T-helper 17 cell (primary cell): Measurements from ENCODE around the gene FRRS1. TPM values are rescaled to one million over a fixed set of nuclear protein-coding genes. Genes with fewer than 3 reads are reported as not detected.

ENCODE experiments used
- ATAC-seq: fragments of 150-1000 bp; cut with Tn5 transposase; 2 replicates; pipeline ENCODE4 v1.10.0; 2021; ENCODE audit warnings: mild to moderate bottlenecking, moderate library complexity
- DNase-seq, 3 donors: peaks; one replicate each; pipeline versions ENCODE4 v3.0.0 to v3.0.0-alpha.2; 2020 to 2021
- H3K9me3 ChIP-seq: one replicate; pipeline ENCODE4 v1.7.0; 2013; ENCODE audit warnings: low read length, mild to moderate bottlenecking; ENCODE audit not compliant: control insufficient read depth, poor library complexity, severe bottlenecking
- H3K27ac Mint-ChIP-seq: one replicate; pipeline ENCODE4 v1.8.0; 2022; ENCODE audit warnings: mild to moderate bottlenecking, moderate library complexity, mixed read lengths
- H3K27me3 Mint-ChIP-seq: one replicate; pipeline ENCODE4 v1.8.0; 2022; ENCODE audit warnings: mixed read lengths
- H3K36me3 Mint-ChIP-seq: one replicate; pipeline ENCODE4 v1.8.0; 2022; ENCODE audit warnings: low read depth, mixed read lengths
- H3K4me1 Mint-ChIP-seq: one replicate; pipeline ENCODE4 v1.8.0; 2022; ENCODE audit warnings: mild to moderate bottlenecking, mixed read lengths
- H3K4me3 Mint-ChIP-seq: one replicate; pipeline ENCODE4 v1.8.0; 2022; ENCODE audit warnings: mild to moderate bottlenecking, moderate library complexity, mixed read lengths
- total RNA-seq, 4 donors: library from RNA in 2 of 4; stranded (reverse) in 2 of 4; gene quantifications; one replicate each; pipeline ENCODE4 v1.2.3 and lab custom pipeline; 2022 to 2026

The FRRS1 gene
- total RNA-seq, 2 donors from 2014 or later: 0.31 to 0.65 TPM

- DNase-seq: peak; percentile 19 to 39 (median 23)
Measured at GRCh38 chr1:99707535-99708142, 58.8 kb downstream of the FRRS1 start.

GRCh38 chr1:99705385-99705784, 61.0 kb downstream of the FRRS1 start:
- DNase-seq: no peak
- ATAC-seq: no peak
- Mint-ChIP-seq H3K4me1 (peaks cover 16% of the 10 kb centered on the region), H3K4me3 (no peak overlapping the region), H3K36me3 (no peaks in the 10 kb centered on the region), H3K27ac (no peak overlapping the region), H3K27me3 (peaks cover 22% of the 10 kb centered on the region)
- no peaks in the 10 kb centered on the region for H3K9me3 ChIP-seq

More at GRCh38 chr1:99707535-99708142, 58.8 kb downstream of the FRRS1 start:
- H3K36me3 Mint-ChIP-seq: no peaks in the 10 kb centered on the region
- H3K27me3 Mint-ChIP-seq: peaks cover 6% of the 10 kb centered on the region
- peak; percentile 74 for ATAC-seq
- no peaks in the 10 kb centered on the region for H3K9me3 ChIP-seq
- H3K27ac Mint-ChIP-seq: no peak overlapping the region
- H3K4me3 Mint-ChIP-seq: no peak overlapping the region
- H3K4me1 Mint-ChIP-seq: peaks cover 16% of the 10 kb centered on the region

- Mint-ChIP-seq H3K4me3 (peak overlapping the region; percentile 55), H3K36me3 (no peaks in the 10 kb centered on the region), H3K4me1 (peaks cover 13% of the 10 kb centered on the region), H3K27ac (no peak overlapping the region), H3K27me3 (peaks cover 24% of the 10 kb centered on the region)
- H3K9me3 ChIP-seq: no peaks in the 10 kb centered on the region
- no peak for ATAC-seq
- no peak for DNase-seq
Measured at GRCh38 chr1:99704356-99704816, 62.0 kb downstream of the FRRS1 start.

- H3K4me3 Mint-ChIP-seq: no peak overlapping the region
- DNase-seq (no peak), ATAC-seq (no peak)
- H3K4me1 Mint-ChIP-seq: peaks cover 15% of the 10 kb centered on the region
- no peaks in the 10 kb centered on the region for H3K36me3 Mint-ChIP-seq
- H3K27ac Mint-ChIP-seq: no peak overlapping the region
- no peaks in the 10 kb centered on the region for H3K9me3 ChIP-seq
- peaks cover 38% of the 10 kb centered on the region for H3K27me3 Mint-ChIP-seq
Measured at GRCh38 chr1:99702221-99702620, 64.2 kb downstream of the FRRS1 start.

GRCh38 chr1:99700020-99700419, 66.4 kb downstream of the FRRS1 start:
- ATAC-seq (no peak), DNase-seq (no peak)
- no peaks in the 10 kb centered on the region for H3K9me3 ChIP-seq
- H3K27ac Mint-ChIP-seq: no peak overlapping the region
- no peak overlapping the region for H3K4me3 Mint-ChIP-seq
- peaks cover 14% of the 10 kb centered on the region for H3K4me1 Mint-ChIP-seq
- no peaks in the 10 kb centered on the region for H3K36me3 Mint-ChIP-seq
- peaks cover 59% of the 10 kb centered on the region for H3K27me3 Mint-ChIP-seq

- H3K27me3 Mint-ChIP-seq: peaks cover 70% of the 10 kb centered on the region
- no peak for ATAC-seq
- peaks cover 2% of the 10 kb centered on the region for H3K4me1 Mint-ChIP-seq
- DNase-seq: no peak
- H3K27ac Mint-ChIP-seq: no peak overlapping the region
- no peak overlapping the region for H3K4me3 Mint-ChIP-seq
- H3K9me3 ChIP-seq: no peaks in the 10 kb centered on the region
- no peaks in the 10 kb centered on the region for H3K36me3 Mint-ChIP-seq
Measured at GRCh38 chr1:99697580-99697979, 68.9 kb downstream of the FRRS1 start.

- Mint-ChIP-seq H3K36me3 (no peaks in the 10 kb centered on the region), H3K4me1 (peaks cover 2% of the 10 kb centered on the region), H3K27ac (no peak overlapping the region), H3K27me3 (peaks cover 72% of the 10 kb centered on the region), H3K4me3 (no peak overlapping the region)
- DNase-seq: no peak
- no peak for ATAC-seq
- no peaks in the 10 kb centered on the region for H3K9me3 ChIP-seq
Measured at GRCh38 chr1:99696616-99697015, 69.8 kb downstream of the FRRS1 start.

- DNase-seq (no peak), ATAC-seq (no peak)
- H3K9me3 ChIP-seq: no peaks in the 10 kb centered on the region
- no peaks in the 10 kb centered on the region for H3K36me3 Mint-ChIP-seq
- H3K4me3 Mint-ChIP-seq: no peak overlapping the region
- H3K4me1 Mint-ChIP-seq: no peaks in the 10 kb centered on the region
- peaks cover 37% of the 10 kb centered on the region for H3K27me3 Mint-ChIP-seq
- no peak overlapping the region for H3K27ac Mint-ChIP-seq
Measured at GRCh38 chr1:99691175-99691574, 75.3 kb downstream of the FRRS1 start.

GRCh38 chr1:99685516-99686180, 80.8 kb downstream of the FRRS1 start:
- peak; percentile 59 for ATAC-seq
- H3K36me3 Mint-ChIP-seq: peaks cover 4% of the 10 kb centered on the region
- no peaks in the 10 kb centered on the region for H3K9me3 ChIP-seq
- no peak overlapping the region for H3K27ac Mint-ChIP-seq
- H3K4me3 Mint-ChIP-seq: no peak overlapping the region
- H3K27me3 Mint-ChIP-seq: peaks cover 15% of the 10 kb centered on the region
- no peaks in the 10 kb centered on the region for H3K4me1 Mint-ChIP-seq
- DNase-seq: no peak

GRCh38 chr1:99682291-99682751, 84.1 kb downstream of the FRRS1 start:
- Mint-ChIP-seq H3K4me1 (no peaks in the 10 kb centered on the region), H3K27me3 (peaks cover 13% of the 10 kb centered on the region), H3K36me3 (peaks cover 4% of the 10 kb centered on the region), H3K27ac (no peak overlapping the region), H3K4me3 (no peak overlapping the region)
- no peak for DNase-seq
- H3K9me3 ChIP-seq: no peaks in the 10 kb centered on the region
- no peak for ATAC-seq

GRCh38 chr1:99681583-99681982, 84.9 kb downstream of the FRRS1 start:
- ATAC-seq: no peak
- H3K27ac Mint-ChIP-seq: no peak overlapping the region

GRCh38 chr1:99680270-99680669, 86.2 kb downstream of the FRRS1 start:
- Mint-ChIP-seq H3K27me3 (peaks cover 10% of the 10 kb centered on the region), H3K4me1 (no peaks in the 10 kb centered on the region), H3K27ac (no peak overlapping the region), H3K36me3 (peaks cover 4% of the 10 kb centered on the region), H3K4me3 (no peak overlapping the region)
- no peak for DNase-seq
- H3K9me3 ChIP-seq: no peaks in the 10 kb centered on the region
- ATAC-seq: no peak

More at GRCh38 chr1:99681583-99681982, 84.9 kb downstream of the FRRS1 start:
- DNase-seq: no peak
- Mint-ChIP-seq H3K27me3 (peaks cover 10% of the 10 kb centered on the region), H3K4me3 (no peak overlapping the region), H3K36me3 (peaks cover 4% of the 10 kb centered on the region), H3K4me1 (no peaks in the 10 kb centered on the region)
- H3K9me3 ChIP-seq: no peaks in the 10 kb centered on the region

- no peaks in the 10 kb centered on the region for H3K4me1 Mint-ChIP-seq
- H3K27ac Mint-ChIP-seq: no peak overlapping the region
Measured at GRCh38 chr1:99677416-99677815, 89.0 kb downstream of the FRRS1 start.

GRCh38 chr1:99676876-99677275, 89.6 kb downstream of the FRRS1 start:
- H3K27me3 Mint-ChIP-seq: peaks cover 30% of the 10 kb centered on the region

More at GRCh38 chr1:99677416-99677815, 89.0 kb downstream of the FRRS1 start:
- DNase-seq (no peak), ATAC-seq (no peak)
- no peaks in the 10 kb centered on the region for H3K9me3 ChIP-seq
- peaks cover 26% of the 10 kb centered on the region for H3K27me3 Mint-ChIP-seq
- no peak overlapping the region for H3K4me3 Mint-ChIP-seq
- peaks cover under 1% of the 10 kb centered on the region for H3K36me3 Mint-ChIP-seq

More at GRCh38 chr1:99676876-99677275, 89.6 kb downstream of the FRRS1 start:
- H3K27ac Mint-ChIP-seq: no peak overlapping the region
- no peaks in the 10 kb centered on the region for H3K9me3 ChIP-seq
- H3K36me3 Mint-ChIP-seq: peaks cover 3% of the 10 kb centered on the region
- no peak overlapping the region for H3K4me3 Mint-ChIP-seq
- DNase-seq: no peak
- ATAC-seq: no peak
- no peaks in the 10 kb centered on the region for H3K4me1 Mint-ChIP-seq
